ENCODE measurements around the gene POU2F1. TPM values are rescaled to one million over a fixed set of nuclear protein-coding genes. Genes with fewer than 3 reads are reported as not detected.

The POU2F1 gene
- total RNA-seq, 2 experiments from 2014 or later, result 18.7 to 52.3 TPM

GRCh38 chr1:167333703-167334102 is 113.0 kb downstream of the POU2F1 start:
- Histone ChIP-seq H3K79me2 (ENCODE audit: insufficient read depth, low read depth, low read length) (peaks cover 82% of the 10 kb centered on the region), H3K9me2 (ENCODE audit: insufficient read depth, low read length) (no peaks in the 10 kb centered on the region), H4K20me1 (ENCODE audit: insufficient read depth, low read length) (no peaks in the 10 kb centered on the region), H3K4me2 (ENCODE audit: low read length) (peak overlapping the region; percentile 99), H2AFZ (ENCODE audit: low read length) (peak overlapping the region; percentile 6; the same call in 1 of the 2 replicates), H3K4me1 (ENCODE audit: insufficient read depth, low read length, poor library complexity, severe bottlenecking) (peaks cover 33% of the 10 kb centered on the region), H3K4me3 (ENCODE audit: low read depth, low read length, poor library complexity, severe bottlenecking) (peak overlapping the region; percentile 79), H3K27ac (ENCODE audit: low read depth, low read length, poor library complexity, severe bottlenecking) (peak overlapping the region; percentile 99), H3K36me3 (ENCODE audit: insufficient read depth, low read length) (peaks cover 61% of the 10 kb centered on the region), H3K9me3 (ENCODE audit: low read length) (peaks cover 17% of the 10 kb centered on the region)
- ChIA-PET POLR2A (interaction anchor here (0.5 to 4.2 kb wide), 12 partner anchors 19 to 419 kb away, joined by 3 to 19 read pairs (median 4); partner anchors contain the start of gene CREG1), CTCF (ENCODE audit: unreplicated experiment) (interaction anchor here (0.8 kb wide), 1 partner anchor 75 kb away, joined by 3 read pairs; no protein-coding TSS in a partner anchor)
- BruUV-seq (replicated peaks), result no TSS peak
- intact Hi-C loops (cut with micrococcal nuclease; ENCODE audit: unreplicated experiment), result loop anchor here (5.0 kb wide), 3 partner anchors 209 to 604 kb away; partner anchors contain the start of genes DCAF6 and MPC2
- DNase-seq (ENCODE audit: low spot score), result peak; percentile 43
- no peak for TF ChIP-seq EZH2phosphoT487 (IDR thresholded peaks at IDR 0.05; ENCODE audit: borderline replicate concordance, low read depth, low read length)
- TF ChIP-seq CTCF (conservative IDR thresholded peaks at IDR 0.05; ENCODE audit: low read length), result no peak

GRCh38 chr1:167339405-167339804 is 118.7 kb downstream of the POU2F1 start:
- no TSS peak for BruUV-seq (replicated peaks)
- Histone ChIP-seq H3K4me1 (ENCODE audit: insufficient read depth, low read length, poor library complexity, severe bottlenecking) (peaks cover 26% of the 10 kb centered on the region), H3K4me3 (ENCODE audit: low read depth, low read length, poor library complexity, severe bottlenecking) (no peak overlapping the region), H2AFZ (ENCODE audit: low read length) (no peak overlapping the region), H3K9me3 (ENCODE audit: low read length) (peaks cover 23% of the 10 kb centered on the region), H3K36me3 (ENCODE audit: insufficient read depth, low read length) (peaks cover 85% of the 10 kb centered on the region), H3K9me2 (ENCODE audit: insufficient read depth, low read length) (no peaks in the 10 kb centered on the region), H3K4me2 (ENCODE audit: low read length) (no peak overlapping the region), H3K79me2 (ENCODE audit: insufficient read depth, low read depth, low read length) (peaks cover 76% of the 10 kb centered on the region), H3K27ac (ENCODE audit: low read depth, low read length, poor library complexity, severe bottlenecking) (no peak overlapping the region), H4K20me1 (ENCODE audit: insufficient read depth, low read length) (no peaks in the 10 kb centered on the region)
- TF ChIP-seq EZH2phosphoT487 (IDR thresholded peaks at IDR 0.05; ENCODE audit: borderline replicate concordance, low read depth, low read length) (no peak), CTCF (conservative IDR thresholded peaks at IDR 0.05; ENCODE audit: low read length) (no peak)
- ChIA-PET CTCF (ENCODE audit: unreplicated experiment) (no interaction called here), POLR2A (interaction anchor here (0.5 to 2.0 kb wide), 5 partner anchors 9 to 723 kb away, joined by 3 to 9 read pairs (median 3); no protein-coding TSS in a partner anchor)
- intact Hi-C loops (cut with micrococcal nuclease; ENCODE audit: unreplicated experiment), result no loop called here
- DNase-seq (ENCODE audit: low spot score), result no peak

- ChIA-PET POLR2A (interaction anchor here (0.6 to 2.4 kb wide), 8 partner anchors 10 to 24 kb away, joined by 3 to 14 read pairs (median 3); no protein-coding TSS in a partner anchor), CTCF (ENCODE audit: unreplicated experiment) (interaction anchor here (0.6 to 0.7 kb wide), 2 partner anchors 11 to 76 kb away, joined by 3 read pairs; no protein-coding TSS in a partner anchor)
- Histone ChIP-seq H3K4me2 (ENCODE audit: low read length) (no peak overlapping the region), H3K9me3 (ENCODE audit: low read length) (peaks cover 19% of the 10 kb centered on the region), H3K27ac (ENCODE audit: low read depth, low read length, poor library complexity, severe bottlenecking) (no peak overlapping the region), H3K4me1 (ENCODE audit: insufficient read depth, low read length, poor library complexity, severe bottlenecking) (peaks cover 18% of the 10 kb centered on the region), H3K9me2 (ENCODE audit: insufficient read depth, low read length) (no peaks in the 10 kb centered on the region), H3K36me3 (ENCODE audit: insufficient read depth, low read length) (peaks cover 80% of the 10 kb centered on the region), H4K20me1 (ENCODE audit: insufficient read depth, low read length) (no peaks in the 10 kb centered on the region), H3K4me3 (ENCODE audit: low read depth, low read length, poor library complexity, severe bottlenecking) (no peak overlapping the region), H2AFZ (ENCODE audit: low read length) (no peak overlapping the region), H3K79me2 (ENCODE audit: insufficient read depth, low read depth, low read length) (peaks cover 85% of the 10 kb centered on the region; the same call in 1 of the 2 replicates)
- TF ChIP-seq CTCF (conservative IDR thresholded peaks at IDR 0.05; ENCODE audit: low read length) (peak; percentile 80), EZH2phosphoT487 (IDR thresholded peaks at IDR 0.05; ENCODE audit: borderline replicate concordance, low read depth, low read length) (no peak)
- DNase-seq (ENCODE audit: low spot score), result peak; percentile 59
- intact Hi-C loops (cut with micrococcal nuclease; ENCODE audit: unreplicated experiment), result loop anchor here (2.0 kb wide), 1 partner anchor 74 kb away; no protein-coding TSS in a partner anchor
- no TSS peak for BruUV-seq (replicated peaks)
Measured at GRCh38 chr1:167342846-167343245, 122.2 kb downstream of the POU2F1 start.
